ENCODE results near the gene POU3F3. TPM values are rescaled to one million over a fixed set of nuclear protein-coding genes. Genes with fewer than 3 reads are reported as not detected.

Gene POU3F3
- polyA plus RNA-seq, 3 donors = 81.4 to 119 (median 85.7) TPM

DNA sequence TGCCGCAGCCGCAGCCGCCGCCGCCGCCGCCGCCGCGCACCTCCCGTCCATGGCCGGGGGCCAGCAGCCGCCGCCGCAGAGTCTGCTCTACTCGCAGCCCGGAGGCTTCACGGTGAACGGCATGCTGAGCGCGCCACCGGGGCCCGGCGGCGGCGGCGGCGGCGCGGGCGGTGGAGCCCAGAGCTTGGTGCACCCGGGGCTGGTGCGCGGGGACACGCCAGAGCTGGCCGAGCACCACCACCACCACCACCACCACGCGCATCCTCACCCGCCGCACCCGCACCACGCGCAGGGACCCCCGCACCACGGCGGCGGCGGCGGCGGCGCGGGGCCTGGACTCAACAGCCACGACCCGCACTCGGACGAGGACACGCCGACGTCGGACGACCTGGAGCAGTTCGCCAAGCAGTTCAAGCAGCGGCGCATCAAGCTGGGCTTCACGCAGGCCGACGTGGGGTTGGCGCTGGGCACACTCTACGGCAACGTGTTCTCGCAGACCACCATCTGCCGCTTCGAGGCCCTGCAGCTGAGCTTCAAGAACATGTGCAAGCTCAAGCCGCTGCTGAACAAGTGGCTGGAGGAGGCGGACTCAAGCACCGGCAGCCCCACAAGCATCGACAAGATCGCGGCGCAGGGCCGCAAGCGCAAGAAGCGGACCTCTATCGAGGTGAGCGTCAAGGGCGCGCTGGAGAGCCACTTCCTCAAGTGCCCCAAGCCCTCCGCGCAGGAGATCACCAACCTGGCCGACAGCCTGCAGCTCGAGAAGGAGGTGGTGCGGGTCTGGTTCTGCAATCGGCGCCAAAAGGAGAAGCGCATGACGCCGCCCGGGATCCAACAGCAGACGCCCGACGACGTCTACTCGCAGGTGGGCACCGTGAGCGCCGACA lies 2.4 kb downstream of the POU3F3 start:
- no peak for DNase-seq (ENCODE audit: extremely low read depth in 1 of 11, low read depth in 9 of 11, low spot score in 4 of 11)

DNA sequence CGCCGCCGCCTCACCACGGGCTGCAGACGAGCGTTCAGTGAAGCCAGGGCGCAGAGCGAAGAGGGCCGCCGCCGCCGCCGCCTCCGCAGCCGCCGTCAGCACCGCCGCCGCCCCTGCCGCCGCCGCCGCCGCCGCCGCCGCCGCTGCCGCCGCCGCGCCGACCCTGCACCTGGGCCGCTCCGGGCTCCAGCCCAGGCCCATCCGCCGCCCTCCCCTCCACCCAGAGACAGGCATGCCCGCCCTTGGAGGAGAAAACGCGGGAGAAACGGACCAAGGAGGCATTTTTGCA lies 3.0 kb downstream of the POU3F3 start:
- DNase-seq (ENCODE audit: extremely low read depth in 1 of 11, low read depth in 9 of 11, low spot score in 4 of 11) = no peak

- DNase-seq (ENCODE audit: extremely low read depth in 1 of 11, low read depth in 9 of 11, low spot score in 4 of 11) = no peak
Measured at GRCh38 chr2:104857262-104858005, 3.5 kb downstream of the POU3F3 start.

DNA sequence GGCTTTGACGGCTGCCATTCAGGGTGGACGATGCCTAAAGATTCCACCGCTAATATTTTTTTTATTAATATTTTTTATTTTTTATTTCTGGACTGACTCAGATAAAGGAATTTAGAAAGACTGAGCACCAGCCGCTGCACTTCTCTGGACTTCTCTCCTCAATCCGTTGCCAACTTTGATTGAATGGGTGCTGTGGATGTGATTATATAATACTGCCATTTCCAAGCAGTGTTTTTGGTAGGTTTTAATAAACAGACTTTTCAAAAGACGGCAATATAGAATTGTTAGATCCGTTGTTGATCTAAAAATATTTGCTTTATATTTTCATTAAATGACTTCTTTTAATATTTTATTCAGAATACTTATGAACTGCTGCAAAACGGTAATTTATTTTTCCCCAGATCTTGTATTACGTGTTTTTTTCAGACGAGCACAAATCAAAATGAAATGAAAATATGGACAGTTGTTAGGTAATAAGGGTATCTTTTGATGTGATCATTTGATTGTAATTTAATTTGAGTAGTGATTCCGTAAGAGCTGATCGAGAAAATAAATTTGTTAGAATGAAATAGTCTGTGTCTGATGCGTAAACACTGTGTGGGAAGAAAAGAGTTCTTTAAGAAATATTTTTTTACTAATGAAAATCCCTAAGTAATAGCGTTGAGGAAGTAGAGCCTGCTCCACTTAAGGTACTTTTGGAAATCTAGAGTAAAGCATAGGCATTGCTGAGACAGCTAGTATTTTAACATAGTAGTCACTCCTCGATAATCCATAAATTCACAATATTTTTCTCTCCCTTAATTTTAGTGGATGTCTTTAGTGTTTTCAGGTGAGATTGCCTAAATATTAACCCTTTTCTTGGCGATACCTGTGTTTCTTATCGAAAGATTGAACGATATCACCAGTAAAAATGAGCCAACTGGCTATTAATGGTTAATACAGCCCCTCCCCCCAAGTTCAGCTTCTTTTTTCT lies 4.4 kb downstream of the POU3F3 start:
- DNase-seq (ENCODE audit: extremely low read depth in 1 of 11, low read depth in 9 of 11, low spot score in 4 of 11) = no peak

GRCh38 chr2:104859291-104859765 lies 5.4 kb downstream of the POU3F3 start:
- DNase-seq (ENCODE audit: extremely low read depth in 1 of 11, low read depth in 9 of 11, low spot score in 4 of 11) = no peak

DNA sequence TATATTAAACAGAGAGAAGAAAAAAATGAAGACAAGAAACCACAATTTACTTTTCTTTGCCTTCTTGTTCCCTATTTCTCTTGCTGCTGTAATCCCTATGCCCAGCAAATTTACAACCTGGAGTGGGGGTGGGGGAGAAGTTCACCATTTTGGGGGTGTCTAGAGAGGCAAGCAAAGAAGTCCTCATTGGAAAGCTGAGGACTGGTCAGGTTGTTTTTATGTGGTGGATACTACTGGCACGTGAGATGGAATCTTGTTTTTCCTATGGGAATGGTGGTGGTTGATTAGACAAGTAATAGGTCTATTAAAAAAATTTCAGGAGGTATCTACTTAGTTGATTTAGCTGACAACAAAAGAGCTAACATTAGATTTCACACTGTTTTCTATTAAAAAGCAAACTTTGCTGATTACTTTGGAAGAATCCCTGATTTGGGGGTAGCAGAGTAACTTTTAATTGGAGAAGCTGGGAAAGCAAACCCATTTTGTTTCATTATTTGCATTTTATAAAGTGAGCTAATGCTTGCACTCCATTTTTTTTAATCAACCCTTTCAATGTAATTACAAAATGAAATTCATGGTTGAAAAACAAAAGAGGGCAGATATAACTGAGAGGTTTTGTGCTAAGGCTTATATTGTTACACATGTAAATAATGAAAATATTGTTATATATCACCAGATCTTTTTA lies 6.0 kb downstream of the POU3F3 start:
- DNase-seq (ENCODE audit: extremely low read depth in 1 of 11, low read depth in 9 of 11, low spot score in 4 of 11) = no peak

- no peak for DNase-seq (ENCODE audit: extremely low read depth in 1 of 11, low read depth in 9 of 11, low spot score in 4 of 11)
Measured at GRCh38 chr2:104860451-104860790, 6.5 kb downstream of the POU3F3 start.

- DNase-seq (ENCODE audit: extremely low read depth in 1 of 11, low read depth in 9 of 11, low spot score in 4 of 11) = no peak
Measured at GRCh38 chr2:104861351-104862057, 7.6 kb downstream of the POU3F3 start.

DNA sequence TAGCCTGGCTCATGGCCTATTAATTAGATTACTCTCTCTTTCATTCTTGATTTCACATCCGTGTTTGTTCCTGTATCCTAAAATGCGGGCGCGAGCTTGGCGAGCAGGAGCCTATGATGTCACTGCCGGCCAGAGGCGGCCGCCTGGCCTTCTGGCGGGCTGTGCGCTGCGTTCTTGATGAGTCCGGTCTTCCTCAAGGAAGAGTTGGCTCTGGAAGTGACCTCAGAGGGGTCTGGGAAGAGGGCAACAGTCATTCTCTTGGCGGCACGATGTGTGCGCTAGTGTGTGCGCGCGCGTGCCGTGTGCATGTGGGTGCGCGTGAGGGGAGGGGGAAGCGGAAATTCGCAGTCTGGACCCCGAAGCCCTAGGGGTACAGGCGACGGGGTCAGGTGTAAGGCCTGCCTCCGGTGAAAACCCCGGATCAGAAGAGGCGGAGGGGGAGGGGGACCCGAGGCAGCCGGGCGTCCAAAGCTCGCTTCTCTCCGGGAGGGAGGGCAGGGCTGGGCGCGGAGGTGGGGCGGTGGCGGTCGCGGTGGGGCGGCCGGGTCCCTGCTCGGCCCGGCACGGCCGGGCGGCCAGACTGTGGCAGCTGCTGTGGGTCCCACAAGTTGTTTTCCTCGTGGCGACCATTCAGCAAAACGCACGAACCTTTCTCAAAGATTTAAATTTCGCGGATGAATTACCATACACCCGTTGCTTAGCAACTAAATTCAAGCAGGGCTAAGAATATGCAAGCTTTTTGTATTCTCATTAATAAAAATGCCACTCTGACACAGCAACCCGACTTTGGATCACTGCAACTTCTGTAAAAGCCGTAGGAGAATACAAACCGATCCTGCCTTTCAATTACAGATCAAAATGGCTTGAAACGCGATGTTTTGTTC lies 8.4 kb downstream of the POU3F3 start:
- DNase-seq (ENCODE audit: extremely low read depth in 1 of 11, low read depth in 9 of 11, low spot score in 4 of 11) = no peak

GRCh38 chr2:104863146-104863467 lies 9.2 kb downstream of the POU3F3 start:
- no peak for DNase-seq (ENCODE audit: extremely low read depth in 1 of 11, low read depth in 9 of 11, low spot score in 4 of 11)

DNA sequence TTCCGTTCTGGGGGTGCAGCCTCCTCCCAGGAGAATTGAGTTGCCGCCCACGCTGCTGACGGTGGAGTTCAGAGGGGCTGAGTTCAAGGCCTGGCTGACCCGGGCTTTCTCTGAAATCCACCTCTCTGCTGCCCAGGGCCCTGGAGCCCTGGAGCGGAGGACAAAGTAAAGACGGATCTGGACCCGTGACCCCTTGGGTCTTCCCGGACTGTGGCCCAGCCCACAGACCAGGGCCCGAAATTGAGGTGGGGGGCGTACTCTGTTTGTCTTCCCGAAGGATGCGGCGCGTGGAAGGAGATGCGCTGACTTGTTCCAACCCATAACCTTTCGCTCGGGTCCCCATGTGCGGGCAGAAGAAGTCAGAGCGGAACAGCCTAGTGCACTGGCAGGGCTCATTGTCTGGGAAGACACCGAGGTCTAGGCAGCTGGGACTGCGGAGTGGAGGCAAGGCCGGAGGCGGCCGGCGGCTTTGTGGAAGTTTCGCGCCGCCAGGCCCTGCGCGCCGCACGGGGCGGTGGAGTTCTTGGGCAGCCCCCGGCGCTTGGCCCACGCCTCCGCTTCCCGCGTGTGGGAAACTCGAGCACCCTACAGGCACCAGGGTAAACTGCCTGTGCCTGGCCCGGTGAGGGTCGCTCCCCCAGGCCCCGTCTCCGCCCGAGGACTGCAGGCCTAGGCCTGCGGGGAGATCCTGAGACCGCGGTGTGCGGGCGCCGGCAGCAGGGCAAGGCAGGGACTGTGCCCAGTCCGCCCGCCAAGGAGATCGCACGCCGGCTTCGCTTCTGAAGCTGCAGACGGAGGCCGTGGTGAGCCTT lies 9.8 kb downstream of the POU3F3 start:
- DNase-seq (ENCODE audit: extremely low read depth in 1 of 11, low read depth in 9 of 11, low spot score in 4 of 11) = no peak

DNA sequence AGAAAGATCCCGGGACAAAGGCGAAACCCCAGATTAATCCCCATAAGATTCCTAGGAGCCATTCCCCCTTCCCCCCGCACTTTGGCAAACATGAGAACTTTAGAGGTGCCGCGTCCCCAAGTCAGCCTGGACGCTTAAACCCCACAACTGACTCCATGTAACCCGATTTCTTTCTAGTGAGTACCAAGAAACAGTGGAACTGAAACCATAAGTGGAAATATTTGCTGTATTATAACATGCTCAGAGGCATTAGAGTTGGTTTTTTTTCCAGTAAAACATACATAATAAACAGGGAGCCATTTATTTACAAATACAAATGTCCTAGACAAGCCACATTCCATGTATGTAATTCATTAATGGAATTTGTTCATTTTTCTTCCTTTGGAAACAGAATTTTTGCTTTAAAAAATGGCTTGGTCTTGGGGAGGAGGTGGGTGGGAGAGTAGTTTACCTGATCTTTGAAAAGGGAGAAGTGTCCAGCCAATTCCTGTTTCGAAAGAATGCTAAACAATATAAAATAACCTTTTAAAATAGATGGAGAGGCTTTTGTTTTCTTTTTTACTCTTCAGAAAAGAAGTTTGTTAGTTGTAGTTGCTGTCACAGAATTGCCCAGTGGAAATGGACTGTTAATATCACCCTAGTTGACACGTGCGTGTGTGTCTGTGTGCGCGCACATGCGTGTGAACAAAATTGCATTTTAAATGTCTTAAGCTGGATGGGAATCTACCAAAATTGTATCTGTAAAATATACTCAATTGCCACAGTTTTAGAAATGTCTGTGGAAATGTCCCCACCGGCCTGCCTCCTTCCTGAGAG lies 10.6 kb downstream of the POU3F3 start:
- DNase-seq (ENCODE audit: extremely low read depth in 1 of 11, low read depth in 9 of 11, low spot score in 4 of 11) = no peak

DNA sequence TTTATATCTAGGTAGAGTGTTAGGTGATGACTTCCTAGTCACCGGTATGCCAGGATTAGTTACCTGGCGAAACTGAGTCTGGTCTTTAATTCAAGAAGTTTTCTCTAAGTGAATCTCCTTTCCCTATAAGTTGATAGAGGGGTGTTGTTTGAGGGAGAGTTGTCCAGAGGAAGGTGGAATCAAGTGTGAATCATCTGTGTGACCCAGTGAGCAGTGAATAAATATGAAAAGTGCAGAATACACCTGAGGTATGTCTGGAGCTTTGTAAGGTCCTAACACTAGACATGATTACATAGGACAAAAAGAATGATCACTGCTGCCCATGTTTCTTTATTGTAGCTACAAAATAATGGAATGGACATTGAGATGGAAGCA lies 11.2 kb downstream of the POU3F3 start:
- peak in 1 of 11 donors; percentile 18 for DNase-seq (ENCODE audit: extremely low read depth in 1 of 11, low read depth in 9 of 11, low spot score in 4 of 11)

DNA sequence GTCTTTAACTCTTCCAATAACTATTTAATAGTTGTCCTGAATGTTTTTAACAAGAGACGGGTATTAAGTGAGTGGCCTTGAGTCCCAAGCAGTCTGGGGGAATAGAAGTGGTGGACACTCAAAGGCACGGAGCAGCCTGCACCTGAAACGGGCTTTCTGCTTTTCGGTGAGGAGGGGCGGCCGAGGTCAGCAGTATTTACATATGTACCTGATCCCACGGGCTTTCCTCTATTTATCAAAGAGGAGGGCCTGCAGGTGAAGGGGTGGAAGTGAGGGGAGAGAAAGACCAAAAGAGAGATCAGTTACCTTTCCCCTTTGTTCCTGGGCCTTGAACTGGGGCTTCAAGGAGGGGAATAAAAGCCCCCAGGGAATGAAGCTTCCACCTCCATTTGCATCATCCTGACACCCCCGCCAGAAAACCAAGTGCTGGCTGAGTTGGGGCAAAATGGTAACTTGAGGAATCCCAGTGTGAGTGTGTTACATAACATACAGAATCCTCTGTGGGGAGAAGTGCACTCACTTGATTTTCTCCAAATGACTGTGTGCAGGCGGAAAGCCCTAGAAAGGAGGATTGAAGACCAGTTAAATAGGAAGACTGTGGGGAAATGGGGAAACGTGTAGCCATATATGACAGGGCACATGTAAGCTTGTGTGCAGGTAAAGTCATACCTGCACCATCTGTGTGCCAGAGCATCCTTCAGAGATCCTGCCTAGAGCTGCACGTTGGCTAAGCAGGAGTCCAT lies 12.4 kb downstream of the POU3F3 start:
- no peak for DNase-seq (ENCODE audit: extremely low read depth in 1 of 11, low read depth in 9 of 11, low spot score in 4 of 11)
